RWPE2 (cell line): Measurements from ENCODE around the gene DENND2A.
"Not testable (repeated sequence)": the region's sequence is repeated elsewhere in the genome, so short reads cannot be mapped to it uniquely, and the experiment has no call there.

Experiments used
- ATAC-seq: fragments of 200-7000 bp; cut with Tn5 transposase; 3 replicates; pipeline ENCODE4 v1.9.1; 2021; ENCODE audit warnings: low read depth
- DNase-seq: peaks from one replicate; pipeline ENCODE4 v3.0.0-alpha.2; 2020; ENCODE audit warnings: low spot score
- H3K27ac ChIP-seq: fragments of 450-650 bp; 2 replicates; pipeline ENCODE4 v1.5.1; 2017; ENCODE audit warnings: mild to moderate bottlenecking; ENCODE audit not compliant: poor library complexity, severe bottlenecking
- H3K27me3 ChIP-seq: fragments of 250-450 bp; sonication (Bioruptor Pico); 2 replicates; pipeline ENCODE4 v1.5.1; 2021; ENCODE audit warnings: mild to moderate bottlenecking, moderate library complexity; ENCODE audit not compliant: insufficient read depth, poor library complexity, severe bottlenecking
- H3K36me3 ChIP-seq: fragments of 250-450 bp; sonication (Bioruptor Pico); 2 replicates; pipeline ENCODE4 v1.5.1; 2020; ENCODE audit warnings: low read depth, mild to moderate bottlenecking, moderate library complexity
- H3K4me1 ChIP-seq: fragments of 250-450 bp; sonication (Bioruptor Pico); 2 replicates; pipeline ENCODE4 v1.5.1; 2021; ENCODE audit warnings: mild to moderate bottlenecking, moderate library complexity; ENCODE audit not compliant: insufficient read depth, poor library complexity, severe bottlenecking
- H3K4me3 ChIP-seq: fragments of 250-450 bp; sonication (Bioruptor Pico); 2 replicates; pipeline ENCODE4 v1.5.1; 2021; ENCODE audit warnings: mild to moderate bottlenecking, moderate library complexity; ENCODE audit not compliant: severe bottlenecking
- H3K9me3 ChIP-seq: fragments of 250-450 bp; sonication (Bioruptor Pico); 2 replicates; pipeline ENCODE4 v1.5.1; 2021; ENCODE audit warnings: mild to moderate bottlenecking, moderate library complexity; ENCODE audit not compliant: severe bottlenecking
- CTCF ChIP-seq: fragments of 450-650 bp; IDR thresholded peaks from one replicate; pipeline ENCODE4 v1.5.1; 2017; ENCODE audit warnings: mild to moderate bottlenecking, moderate library complexity; ENCODE audit not compliant: poor library complexity, severe bottlenecking

The DENND2A gene

GRCh38 chr7:140646931-140647647 lies 6.5 kb upstream of the DENND2A start:
- DNase-seq, result no peak
- Histone ChIP-seq H3K4me1 (peaks cover 21% of the 10 kb centered on the region), H3K27ac (no peak overlapping the region), H3K36me3 (no peaks in the 10 kb centered on the region), H3K9me3 (no peaks in the 10 kb centered on the region), H3K27me3 (no peaks in the 10 kb centered on the region), H3K4me3 (no peak overlapping the region)
- ATAC-seq, result peak; percentile 68
- peak; percentile 67 for TF ChIP-seq CTCF

- no peaks in the 10 kb centered on the region for H3K36me3 ChIP-seq
- H3K27ac ChIP-seq, result no peak overlapping the region
- no peak overlapping the region for H3K4me3 ChIP-seq
- peaks cover 11% of the 10 kb centered on the region for H3K4me1 ChIP-seq
- DNase-seq (no peak), ATAC-seq (no peak)
- H3K27me3 ChIP-seq, result no peaks in the 10 kb centered on the region
- no peak for TF ChIP-seq CTCF
- H3K9me3 ChIP-seq, result no peaks in the 10 kb centered on the region
Observed at GRCh38 chr7:140645166-140645900, 4.7 kb upstream of the DENND2A start.

- H3K4me3 ChIP-seq, ATAC-seq, H3K36me3 ChIP-seq, H3K4me1 ChIP-seq, DNase-seq, H3K9me3 ChIP-seq, H3K27ac ChIP-seq, H3K27me3 ChIP-seq: not testable (repeated sequence)
Observed at GRCh38 chr7:140644761-140645160, 4.1 kb upstream of the DENND2A start.

- no peaks in the 10 kb centered on the region for H3K4me1 ChIP-seq
- peaks cover 2% of the 10 kb centered on the region for H3K27me3 ChIP-seq
- no peak for ATAC-seq
- H3K36me3 ChIP-seq, result no peaks in the 10 kb centered on the region
- TF ChIP-seq CTCF, result no peak
- no peaks in the 10 kb centered on the region for H3K9me3 ChIP-seq
- no peak for DNase-seq
- H3K27ac ChIP-seq, result no peak overlapping the region
- no peak overlapping the region for H3K4me3 ChIP-seq
Observed at GRCh38 chr7:140643416-140643815, 2.8 kb upstream of the DENND2A start.

- Histone ChIP-seq H3K4me1 (no peaks in the 10 kb centered on the region), H3K9me3 (no peaks in the 10 kb centered on the region), H3K27me3 (peaks cover 2% of the 10 kb centered on the region), H3K4me3 (no peak overlapping the region), H3K27ac (no peak overlapping the region), H3K36me3 (no peaks in the 10 kb centered on the region)
- no peak for TF ChIP-seq CTCF
- ATAC-seq, result no peak
- no peak for DNase-seq
Observed at GRCh38 chr7:140641524-140642195, 1.0 kb upstream of the DENND2A start.
